IMR-90 (cell line): ENCODE measurements around the gene BANP. TPM values are rescaled to one million over a fixed set of nuclear protein-coding genes. Genes with fewer than 3 reads are reported as not detected.
A peak's percentile ranks its signal among the peaks of the same experiment; 100 is the strongest.

Source experiments
- ATAC-seq: fragments of 200-7000 bp; cut with Tn5 transposase; 2 replicates; pipeline ENCODE4 v1.9.1; 2020; ENCODE audit warnings: low read depth, mild to moderate bottlenecking, moderate library complexity
- BruUV-seq: library from RNA; stranded (reverse); fragments of 400-500 nt; replicated peaks from 2 replicates; lab custom pipeline; 2021; lab: Mats Ljungman, UMichigan
- CTCF ChIA-PET: fragments of 300-600 bp; formaldehyde crosslinking; extraction: SDS; loops from one replicate; lab custom pipeline; 2021; ENCODE audit warnings: antibody characterized with exemption; lab: Yijun Ruan, JAX
- POLR2A ChIA-PET: fragments of 300-600 bp; sonication (Branson Sonifier 250); formaldehyde crosslinking; loops from one replicate; lab custom pipeline; 2022; ENCODE audit warnings: antibody characterized with exemption; ENCODE audit not compliant: unreplicated experiment; lab: Charles Lee
- DNase-seq: peaks from one replicate; pipeline ENCODE4 v3.0.0; 2013
- H2AFZ ChIP-seq: replicated peaks from 2 replicates; pipeline ENCODE3; 2013; ENCODE audit warnings: low read length, mild to moderate bottlenecking; ENCODE audit not compliant: poor library complexity
- H2AK5ac ChIP-seq: 2 replicates; pipeline ENCODE4 v1.6.1; 2013; ENCODE audit warnings: low read depth, low read length, inconsistent platforms
- H2AK9ac ChIP-seq: replicated peaks from 2 replicates; pipeline ENCODE3; 2013; ENCODE audit warnings: mild to moderate bottlenecking, low read depth, low read length, moderate library complexity; ENCODE audit not compliant: poor library complexity
- H2BK120ac ChIP-seq: 2 replicates; pipeline ENCODE4 v1.6.1; 2013; ENCODE audit warnings: low read depth, low read length, inconsistent platforms
- H2BK15ac ChIP-seq: 3 replicates; pipeline ENCODE4 v1.6.1; 2013; ENCODE audit warnings: low read depth, low read length, inconsistent platforms
- H2BK20ac ChIP-seq: 2 replicates; pipeline ENCODE4 v1.6.1; 2013; ENCODE audit warnings: low read depth, mild to moderate bottlenecking, inconsistent platforms, low read length, moderate library complexity
- H2BK5ac ChIP-seq: 2 replicates; pipeline ENCODE4 v1.6.1; 2013; ENCODE audit warnings: mild to moderate bottlenecking, low read depth, low read length, inconsistent platforms; ENCODE audit not compliant: poor library complexity, severe bottlenecking
- H3K14ac ChIP-seq: replicated peaks from 2 replicates; pipeline ENCODE4 v1.6.1; 2013; ENCODE audit warnings: low read depth, low read length, inconsistent platforms
- H3K18ac ChIP-seq: 2 replicates; pipeline ENCODE4 v1.6.1; 2013; ENCODE audit warnings: low read depth, low read length, control low read depth
- H3K23ac ChIP-seq: 2 replicates; pipeline ENCODE4 v1.6.1; 2013; ENCODE audit warnings: low read depth, low read length, inconsistent platforms
- H3K27ac ChIP-seq: 2 replicates; pipeline ENCODE4 v1.5.1; 2013; ENCODE audit warnings: mild to moderate bottlenecking, control low read depth, low read length; ENCODE audit not compliant: insufficient read depth
- H3K27me3 ChIP-seq: 2 replicates; pipeline ENCODE4 v1.6.1; 2013; ENCODE audit warnings: low read length; ENCODE audit not compliant: control insufficient read depth, insufficient read depth
- H3K36me3 ChIP-seq: 2 replicates; pipeline ENCODE4 v1.6.1; 2013; ENCODE audit warnings: low read length, mixed read lengths; ENCODE audit not compliant: control insufficient read depth, insufficient read depth
- H3K4ac ChIP-seq: 2 replicates; pipeline ENCODE4 v1.6.1; 2013; ENCODE audit warnings: low read depth, low read length, inconsistent platforms
- H3K4me1 ChIP-seq: 2 replicates; pipeline ENCODE4 v1.6.1; 2013; ENCODE audit warnings: low read length, mixed read lengths; ENCODE audit not compliant: control insufficient read depth, insufficient read depth
- H3K4me2 ChIP-seq: 2 replicates; pipeline ENCODE4 v1.6.1; 2013; ENCODE audit warnings: low read depth, mild to moderate bottlenecking, control low read depth, low read length, moderate library complexity
- H3K4me3 ChIP-seq: 2 replicates; pipeline ENCODE4 v1.5.1; 2013; ENCODE audit warnings: low read depth, mild to moderate bottlenecking, control low read depth, low read length, moderate library complexity; ENCODE audit not compliant: insufficient read depth
- H3K56ac ChIP-seq: 2 replicates; pipeline ENCODE4 v1.6.1; 2013; ENCODE audit warnings: low read length, inconsistent platforms; ENCODE audit not compliant: insufficient read depth; ENCODE audit errors: extremely low read depth
- H3K79me1 ChIP-seq, 2 experiments: 2 replicates each; pipeline ENCODE4 v1.6.1; 2013; ENCODE audit warnings: low read length in 2 of 2, inconsistent platforms in 1 of 2, low read depth in 1 of 2
- H3K9ac ChIP-seq: 2 replicates; pipeline ENCODE4 v1.6.1; 2013; ENCODE audit warnings: low read depth, low read length, control low read depth
- H3K9me1 ChIP-seq: 2 replicates; pipeline ENCODE4 v1.6.1; 2013; ENCODE audit warnings: low read length, inconsistent platforms; ENCODE audit not compliant: insufficient read depth
- H3K9me3 ChIP-seq: 2 replicates; pipeline ENCODE4 v1.6.1; 2013; ENCODE audit warnings: low read length; ENCODE audit not compliant: control insufficient read depth, insufficient read depth
- H4K20me1 ChIP-seq: 2 replicates; pipeline ENCODE4 v1.6.1; 2013; ENCODE audit warnings: low read length, inconsistent platforms; ENCODE audit not compliant: insufficient read depth
- H4K5ac ChIP-seq: 2 replicates; pipeline ENCODE4 v1.6.1; 2013; ENCODE audit warnings: mild to moderate bottlenecking, low read depth, low read length, control low read depth
- H4K8ac ChIP-seq, 2 experiments: 2 replicates each; pipeline ENCODE4 v1.6.1; 2013; ENCODE audit warnings: low read depth in 2 of 2, low read length in 2 of 2, control low read depth in 1 of 2, inconsistent platforms in 1 of 2
- H4K91ac ChIP-seq: 2 replicates; pipeline ENCODE4 v1.6.1; 2013; ENCODE audit warnings: low read depth, low read length, inconsistent platforms; ENCODE audit not compliant: insufficient read depth
- CHD1 ChIP-seq: IDR thresholded peaks from 2 replicates; pipeline ENCODE4 v1.6.1; 2012; ENCODE audit warnings: low read depth, low read length, improper control_type of control experiment
- CTCF ChIP-seq: conservative IDR thresholded peaks from 2 replicates; pipeline ENCODE4 v1.5.1; 2012; ENCODE audit warnings: mild to moderate bottlenecking, low read depth, low read length, improper control_type of control experiment
- ELK1 ChIP-seq: fragments of 150-350 bp; IDR thresholded peaks from 2 replicates; pipeline ENCODE4 v1.6.1; 2016; ENCODE audit warnings: low read depth, mild to moderate bottlenecking, low read length, moderate library complexity, borderline replicate concordance
- MAFK ChIP-seq: IDR thresholded peaks from 2 replicates; pipeline ENCODE4 v1.6.1; 2012; ENCODE audit warnings: low read depth, low read length, improper control_type of control experiment
- RAD21 ChIP-seq: IDR thresholded peaks from 2 replicates; pipeline ENCODE4 v1.6.1; 2012; ENCODE audit warnings: low read length, improper control_type of control experiment
- RFX5 ChIP-seq: IDR thresholded peaks from 2 replicates; pipeline ENCODE4 v1.8.0; 2012; ENCODE audit warnings: low read depth, mild to moderate bottlenecking, low read length, moderate library complexity
- SMC3 ChIP-seq: fragments of 150-350 bp; IDR thresholded peaks from 2 replicates; pipeline ENCODE4 v1.6.1; 2016; ENCODE audit warnings: low read depth, mild to moderate bottlenecking, antibody characterized with exemption, low read length, moderate library complexity
- WGBS, 2 experiments: methylation state at CpG; one replicate each; pipeline versions ENCODE4 v1.1.5 to v1.1.7; 2013; ENCODE audit warnings: missing lambda C conversion rate in 2 of 2; ENCODE audit not compliant: insufficient read length in 1 of 2; ENCODE audit errors: extremely low coverage in 2 of 2; 5-methylcytosine and 5-hydroxymethylcytosine counted together
- dilution Hi-C: fragments of 300-500 bp; cut with HindIII; formaldehyde crosslinking; loops from one replicate; pipeline ENCODE4 v1.14.3; 2018; ENCODE audit warnings: low sequenced_read_pairs; ENCODE audit not compliant: unreplicated experiment
- in situ Hi-C: fragments of 300-500 bp; cut with MboI; formaldehyde crosslinking; loops from 3 replicates; pipeline ENCODE4 v1.14.3; 2019; ENCODE audit warnings: low sequenced_read_pairs, inconsistent platforms, mixed read lengths
- intact Hi-C: fragments of 100-400 bp; cut with micrococcal nuclease; formaldehyde crosslinking; loops from 2 replicates; pipeline ENCODE4 v1.10.0; 2022
- polyA plus RNA-seq, 3 experiments: library from polyadenylated mRNA; depleted of rRNA; stranded (reverse); fragments of >200 nt; gene quantifications; 2 replicates each; pipeline ENCODE4 v1.2.3, GENCODE V29; 2012; ENCODE audit warnings: low replicate concordance in 1 of 3
- total RNA-seq: library from RNA; depleted of rRNA; stranded (reverse); fragments of >200 nt; gene quantifications from 2 replicates; pipeline ENCODE4 v1.2.3, GENCODE V29; 2012

The BANP gene
- total and polyA plus RNA-seq, 2 of the 4 experiments (the other 2 are of a cell fraction): 17.4 to 17.9 TPM

GRCh38 chr16:87930456-87930855 lies 20.8 kb upstream of the BANP start:
- Histone ChIP-seq H3K9me3 (no peaks in the 10 kb centered on the region), H2BK120ac (no peak overlapping the region), H4K5ac (no peak overlapping the region), H3K56ac (no peak overlapping the region), H2AK9ac (no peak overlapping the region), H4K20me1 (no peaks in the 10 kb centered on the region), H4K91ac (no peak overlapping the region), H3K27me3 (peaks cover 22% of the 10 kb centered on the region), H3K18ac (no peak overlapping the region), H3K4me1 (no peaks in the 10 kb centered on the region), H2AFZ (no peak overlapping the region), H2BK20ac (no peak overlapping the region), H3K4me3 (no peak overlapping the region), H2BK15ac (no peak overlapping the region), H3K14ac (no peak overlapping the region), H3K4ac (no peak overlapping the region), H3K79me1 (no peaks in the 10 kb centered on the region), H3K4me2 (no peak overlapping the region), H3K9ac (no peak overlapping the region), H3K23ac (no peak overlapping the region), H3K9me1 (no peaks in the 10 kb centered on the region), H2BK5ac (no peak overlapping the region), H3K36me3 (no peaks in the 10 kb centered on the region), H2AK5ac (no peak overlapping the region), H3K27ac (no peak overlapping the region), H4K8ac (no peak overlapping the region)
- no TSS peak for BruUV-seq
- in situ Hi-C loops: no loop called here
- peak; percentile 69 for ATAC-seq
- POLR2A ChIA-PET: no interaction called here
- WGBS, 2 experiments: 80% methylated on average over 1 of the region's 11 CpGs; no CpG with 5 or more reads in 1 of the 2 experiments
- TF ChIP-seq CHD1: no peak
- peak; percentile 23; the same call in 1 of the 2 replicates for TF ChIP-seq SMC3
- peak; percentile 52 for TF ChIP-seq RAD21
- TF ChIP-seq ELK1: no peak
- TF ChIP-seq CTCF: peak; percentile 43
- no peak for TF ChIP-seq MAFK
- TF ChIP-seq RFX5: no peak
- CTCF ChIA-PET: no interaction called here
- intact Hi-C loops: no loop called here
- dilution Hi-C loops: no loop called here
- DNase-seq: no peak
